ENCODE results near the gene UBA1. TPM values are rescaled to one million over a fixed set of nuclear protein-coding genes. Genes with fewer than 3 reads are reported as not detected.

The UBA1 gene
- total and polyA plus RNA-seq, 10 donors, result 57.7 to 207 (median 191) TPM

DNA sequence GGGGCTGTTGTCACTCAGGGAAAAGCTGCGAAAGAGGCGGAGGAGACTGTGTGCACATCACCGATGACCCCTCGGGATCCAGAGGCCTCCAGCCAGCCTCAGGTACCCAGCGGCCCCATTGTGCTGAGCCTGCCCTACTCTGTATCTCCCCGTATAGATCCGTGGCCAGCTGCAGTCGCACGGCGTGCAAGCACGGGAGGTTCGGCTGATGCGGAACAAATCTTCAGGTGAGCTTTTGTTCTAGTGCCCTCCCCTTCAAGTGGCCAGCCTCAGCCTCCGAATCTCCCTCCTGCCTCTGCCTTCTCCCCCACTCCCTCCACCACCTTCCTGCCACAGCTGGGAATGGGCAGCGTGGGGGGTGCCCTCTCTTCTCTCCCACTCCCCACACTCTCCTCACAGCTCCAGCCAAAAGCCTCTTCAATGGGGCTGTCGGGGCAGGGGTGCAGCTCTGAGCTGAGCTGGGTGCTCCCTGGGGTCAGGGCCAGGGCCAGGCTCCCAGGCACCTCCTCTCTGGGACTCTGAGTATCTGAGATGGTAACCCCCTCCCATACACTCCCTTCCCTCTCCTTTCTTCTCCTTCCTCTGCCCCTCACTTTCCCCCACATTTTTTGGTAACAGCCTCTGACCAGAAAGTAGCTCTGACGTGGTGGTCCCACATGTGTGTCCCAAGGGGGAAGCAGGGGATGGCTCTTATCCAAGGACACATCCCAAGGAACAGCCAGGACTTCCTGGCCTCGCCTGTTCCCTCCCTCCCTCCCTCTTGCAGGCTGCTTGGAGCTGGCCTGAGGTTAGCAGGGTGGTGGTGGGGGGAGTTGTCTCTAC lies 20.4 kb upstream of the UBA1 start:
- 78 to 92% (median 87%) methylated on average over 9 to 18 of the region's 18 CpGs for WGBS, 5 donors
- intact Hi-C loops (cut with DNase I; ENCODE audit: low total_unique reads), result no loop called here
- H3K9me3 ChIP-seq, result no peaks in the 10 kb centered on the region

GRCh38 chrX:47174376-47174775 lies 19.3 kb upstream of the UBA1 start:
- TF ChIP-seq POLR2AphosphoS5 (IDR thresholded peaks at IDR 0.05), result no peak
- TF ChIP-seq CTCF (IDR thresholded peaks at IDR 0.05 in 8 of 11, conservative IDR thresholded peaks at IDR 0.05 in 3 of 11), result no peak
- TF ChIP-seq POLR2A (IDR thresholded peaks at IDR 0.05), result no peak
- no peak overlapping the region for H3K4me3 ChIP-seq
- intact Hi-C loops (cut with DNase I; ENCODE audit: low total_unique reads), result no loop called here
- DNase-seq, result no peak
- 75 to 95% (median 87%) methylated on average over 7 to 12 of the region's 12 CpGs for WGBS, 5 donors
- no peaks in the 10 kb centered on the region for H3K4me1 ChIP-seq
- H3K36me3 ChIP-seq, result peaks cover 0 to 100% (median 79%) of the 10 kb centered on the region in 6 donors
- peaks cover 0 to 21% (median 0%) of the 10 kb centered on the region in 7 donors for H3K27me3 ChIP-seq (replicated peaks in 1 of 7)
- H3K9me3 ChIP-seq, result no peaks in the 10 kb centered on the region
- no peak overlapping the region for H3K27ac ChIP-seq

More for the DNA sequence above, 20.4 kb upstream of the UBA1 start:
- no peak overlapping the region for H3K4me3 ChIP-seq
- H3K27ac ChIP-seq, result no peak overlapping the region
- H3K27me3 ChIP-seq (replicated peaks in 1 of 7), result peaks cover 0 to 14% (median 0%) of the 10 kb centered on the region in 7 donors
- TF ChIP-seq POLR2AphosphoS5 (IDR thresholded peaks at IDR 0.05) (no peak), CTCF (IDR thresholded peaks at IDR 0.05 in 8 of 11, conservative IDR thresholded peaks at IDR 0.05 in 3 of 11) (no peak), POLR2A (IDR thresholded peaks at IDR 0.05) (no peak)
- DNase-seq, result peak; percentile 61
- H3K4me1 ChIP-seq, result no peaks in the 10 kb centered on the region
- peaks cover 0 to 100% (median 72%) of the 10 kb centered on the region in 6 donors for H3K36me3 ChIP-seq

DNA sequence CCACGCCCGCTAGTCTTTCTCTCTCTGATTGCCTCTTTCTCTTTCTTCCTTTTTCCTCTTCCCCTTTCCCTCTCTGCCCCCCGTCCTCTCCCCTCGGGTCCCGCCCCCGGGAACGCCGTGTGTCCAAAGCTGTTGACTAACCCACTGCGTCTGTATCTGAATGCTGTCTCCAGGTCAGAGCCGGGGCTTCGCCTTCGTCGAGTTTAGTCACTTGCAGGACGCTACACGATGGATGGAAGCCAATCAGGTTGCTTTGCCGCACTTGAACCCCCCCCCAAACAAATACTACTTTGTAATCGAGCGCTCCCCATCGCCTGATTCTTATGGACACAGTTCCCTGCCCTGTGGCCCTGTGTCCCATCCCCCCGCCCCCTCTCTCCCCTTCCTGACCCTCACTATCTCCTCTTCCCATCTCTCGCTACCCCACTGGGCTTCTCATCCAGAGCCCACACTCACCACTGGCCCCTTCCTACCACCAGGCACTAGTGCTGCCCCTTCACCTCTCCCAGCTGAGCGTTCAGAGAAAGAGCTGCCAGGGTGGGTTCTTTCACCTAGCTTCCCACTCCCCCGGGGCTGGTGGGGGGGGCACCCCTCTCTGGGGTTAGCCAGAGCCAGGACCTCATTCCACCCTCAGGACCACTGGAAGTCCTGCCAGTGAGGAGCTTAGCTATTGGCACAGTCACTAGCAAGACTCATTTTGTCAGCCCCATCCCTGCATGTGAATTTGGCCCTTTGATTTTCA lies 18.6 kb upstream of the UBA1 start:
- H3K4me1 ChIP-seq, result no peaks in the 10 kb centered on the region
- peaks cover 0 to 21% (median 0%) of the 10 kb centered on the region in 7 donors for H3K27me3 ChIP-seq (replicated peaks in 1 of 7)
- peak; percentile 54 for DNase-seq
- 81 to 94% (median 88%) methylated on average over 19 to 23 of the region's 23 CpGs for WGBS, 5 donors
- H3K4me3 ChIP-seq, result no peak overlapping the region
- H3K36me3 ChIP-seq, result peaks cover 0 to 100% (median 79%) of the 10 kb centered on the region in 6 donors
- no peak overlapping the region for H3K27ac ChIP-seq
- H3K9me3 ChIP-seq, result no peaks in the 10 kb centered on the region
- no peak for TF ChIP-seq CTCF (IDR thresholded peaks at IDR 0.05 in 8 of 11, conservative IDR thresholded peaks at IDR 0.05 in 3 of 11)
- no peak for TF ChIP-seq POLR2A (IDR thresholded peaks at IDR 0.05)
- TF ChIP-seq POLR2AphosphoS5 (IDR thresholded peaks at IDR 0.05), result no peak
- intact Hi-C loops (cut with DNase I; ENCODE audit: low total_unique reads), result no loop called here

GRCh38 chrX:47175588-47175980 lies 18.0 kb upstream of the UBA1 start:
- DNase-seq, result peak; percentile 64
- H3K4me3 ChIP-seq, result no peak overlapping the region
- intact Hi-C loops (cut with DNase I; ENCODE audit: low total_unique reads), result no loop called here
- no peak for TF ChIP-seq POLR2A (IDR thresholded peaks at IDR 0.05)
- TF ChIP-seq POLR2AphosphoS5 (IDR thresholded peaks at IDR 0.05), result no peak
- no peak for TF ChIP-seq CTCF (IDR thresholded peaks at IDR 0.05 in 8 of 11, conservative IDR thresholded peaks at IDR 0.05 in 3 of 11)
- H3K27ac ChIP-seq, result no peak overlapping the region
- 83 to 97% (median 91%) methylated on average over 7 to 12 of the region's 12 CpGs for WGBS, 5 donors
- H3K27me3 ChIP-seq (replicated peaks in 1 of 7), result peaks cover 0 to 21% (median 0%) of the 10 kb centered on the region in 7 donors
- H3K9me3 ChIP-seq, result no peaks in the 10 kb centered on the region
- H3K4me1 ChIP-seq, result no peaks in the 10 kb centered on the region
- peaks cover 0 to 100% (median 78%) of the 10 kb centered on the region in 6 donors for H3K36me3 ChIP-seq

Measured in spleen (tissue), 11 donors.